ENCODE measurements around the gene GRIP1.

Gene GRIP1

GRCh38 chr12:66371982-66372381 lies 306.9 kb downstream of the GRIP1 start:
- DNase-seq = no peak

- DNase-seq = no peak
Measured at GRCh38 chr12:66367015-66367667, 311.7 kb downstream of the GRIP1 start.

- peak; percentile 65 for DNase-seq
Measured at GRCh38 chr12:66365718-66366490, 313.0 kb downstream of the GRIP1 start.

GRCh38 chr12:66361703-66362102 lies 317.2 kb downstream of the GRIP1 start:
- no peak for DNase-seq

GRCh38 chr12:66359300-66359699 lies 319.6 kb downstream of the GRIP1 start:
- DNase-seq = no peak

GRCh38 chr12:66354291-66354690 lies 324.6 kb downstream of the GRIP1 start:
- DNase-seq = no peak

GRCh38 chr12:66352899-66353298 lies 326.0 kb downstream of the GRIP1 start:
- no peak for DNase-seq

- DNase-seq = peak; percentile 50
Measured at GRCh38 chr12:66352197-66352596, 326.7 kb downstream of the GRIP1 start.

- no peak for DNase-seq
Measured at GRCh38 chr12:66351301-66351700, 327.6 kb downstream of the GRIP1 start.

GRCh38 chr12:66345956-66346355 lies 332.9 kb downstream of the GRIP1 start:
- DNase-seq = no peak

- DNase-seq = no peak
Measured at GRCh38 chr12:66345212-66345611, 333.7 kb downstream of the GRIP1 start.

- no peak for DNase-seq
Measured at GRCh38 chr12:66341126-66341525, 337.8 kb downstream of the GRIP1 start.

GRCh38 chr12:66340131-66340530 lies 338.7 kb downstream of the GRIP1 start:
- DNase-seq = no peak

- DNase-seq = no peak
Measured at GRCh38 chr12:66337381-66338010, 341.4 kb downstream of the GRIP1 start.

- no peak for DNase-seq
Measured at GRCh38 chr12:66335746-66336145, 343.1 kb downstream of the GRIP1 start.

GRCh38 chr12:66331814-66332213 lies 347.1 kb downstream of the GRIP1 start:
- no peak for DNase-seq

- no peak for DNase-seq
Measured at GRCh38 chr12:66331016-66331415, 347.9 kb downstream of the GRIP1 start.

GRCh38 chr12:66329941-66330340 lies 348.9 kb downstream of the GRIP1 start:
- DNase-seq = no peak

GRCh38 chr12:66323017-66323416 lies 355.9 kb downstream of the GRIP1 start:
- no peak for DNase-seq

GRCh38 chr12:66321435-66321834 lies 357.4 kb downstream of the GRIP1 start:
- DNase-seq = peak; percentile 44

GRCh38 chr12:66320996-66321395 lies 357.9 kb downstream of the GRIP1 start:
- no peak for DNase-seq

- peak; percentile 43 for DNase-seq
Measured at GRCh38 chr12:66319266-66319954, 359.5 kb downstream of the GRIP1 start.

GRCh38 chr12:66314278-66314677 lies 364.6 kb downstream of the GRIP1 start:
- no peak for DNase-seq

All from MV-4-11 (cell line).